IPS-20b (cell line): ENCODE results near the gene RNF144A.

ENCODE experiments used
- H3K27ac ChIP-seq: one replicate; pipeline ENCODE4 v1.5.1; 2013; ENCODE audit warnings: low read length
- H3K27me3 ChIP-seq: 2 replicates; pipeline ENCODE4 v1.6.1; 2013; ENCODE audit warnings: mild to moderate bottlenecking, low read length, inconsistent platforms; ENCODE audit not compliant: insufficient read depth
- H3K36me3 ChIP-seq: 2 replicates; pipeline ENCODE4 v1.6.1; 2013; ENCODE audit warnings: low read depth, mild to moderate bottlenecking, inconsistent platforms, low read length, moderate library complexity; ENCODE audit not compliant: insufficient read depth
- H3K4me1 ChIP-seq: 2 replicates; pipeline ENCODE4 v1.6.1; 2013; ENCODE audit warnings: mild to moderate bottlenecking, control low read depth, inconsistent platforms, low read length, moderate library complexity; ENCODE audit not compliant: insufficient read depth
- H3K4me3 ChIP-seq: 2 replicates; pipeline ENCODE4 v1.5.1; 2013; ENCODE audit warnings: mild to moderate bottlenecking, low read length, inconsistent platforms
- H3K9ac ChIP-seq: 2 replicates; pipeline ENCODE4 v1.6.1; 2013; ENCODE audit warnings: low read depth, mild to moderate bottlenecking, inconsistent platforms, low read length, moderate library complexity
- H3K9me3 ChIP-seq: 2 replicates; pipeline ENCODE4 v1.6.1; 2013; ENCODE audit warnings: mild to moderate bottlenecking, low read depth, low read length, inconsistent platforms; ENCODE audit not compliant: insufficient read depth

The RNF144A gene

GRCh38 chr2:7022492-7023385, 105.5 kb downstream of the RNF144A start:
- Histone ChIP-seq H3K27ac (no peak overlapping the region), H3K36me3 (peaks cover 35% of the 10 kb centered on the region), H3K9me3 (no peaks in the 10 kb centered on the region), H3K4me3 (no peak overlapping the region), H3K9ac (no peak overlapping the region), H3K27me3 (no peaks in the 10 kb centered on the region), H3K4me1 (peaks cover 4% of the 10 kb centered on the region; the same call in 1 of the 2 replicates)

- H3K9me3 ChIP-seq = no peaks in the 10 kb centered on the region
- no peak overlapping the region for H3K4me3 ChIP-seq
- H3K4me1 ChIP-seq = no peaks in the 10 kb centered on the region
- H3K27me3 ChIP-seq = no peaks in the 10 kb centered on the region
- H3K27ac ChIP-seq = no peak overlapping the region
- H3K9ac ChIP-seq = no peak overlapping the region
- peaks cover 35% of the 10 kb centered on the region for H3K36me3 ChIP-seq
Measured at GRCh38 chr2:7023542-7023941, 106.3 kb downstream of the RNF144A start.

GRCh38 chr2:7024261-7024660, 107.0 kb downstream of the RNF144A start:
- H3K36me3 ChIP-seq = peaks cover 35% of the 10 kb centered on the region
- no peaks in the 10 kb centered on the region for H3K27me3 ChIP-seq
- no peak overlapping the region for H3K9ac ChIP-seq
- H3K4me3 ChIP-seq = no peak overlapping the region
- H3K27ac ChIP-seq = no peak overlapping the region
- no peaks in the 10 kb centered on the region for H3K4me1 ChIP-seq
- no peaks in the 10 kb centered on the region for H3K9me3 ChIP-seq

GRCh38 chr2:7025082-7025481, 107.9 kb downstream of the RNF144A start:
- Histone ChIP-seq H3K4me3 (no peak overlapping the region), H3K27ac (no peak overlapping the region), H3K4me1 (no peaks in the 10 kb centered on the region), H3K9me3 (no peaks in the 10 kb centered on the region), H3K27me3 (no peaks in the 10 kb centered on the region), H3K36me3 (peaks cover 35% of the 10 kb centered on the region), H3K9ac (no peak overlapping the region)

GRCh38 chr2:7026742-7027141, 109.5 kb downstream of the RNF144A start:
- no peak overlapping the region for H3K4me3 ChIP-seq
- no peak overlapping the region for H3K9ac ChIP-seq
- H3K27me3 ChIP-seq = no peaks in the 10 kb centered on the region
- H3K36me3 ChIP-seq = peaks cover 32% of the 10 kb centered on the region
- no peaks in the 10 kb centered on the region for H3K4me1 ChIP-seq
- H3K9me3 ChIP-seq = no peaks in the 10 kb centered on the region
- H3K27ac ChIP-seq = no peak overlapping the region

GRCh38 chr2:7027411-7027810, 110.2 kb downstream of the RNF144A start:
- Histone ChIP-seq H3K9ac (no peak overlapping the region), H3K27ac (no peak overlapping the region), H3K9me3 (no peaks in the 10 kb centered on the region), H3K4me3 (no peak overlapping the region), H3K36me3 (peaks cover 33% of the 10 kb centered on the region), H3K27me3 (no peaks in the 10 kb centered on the region), H3K4me1 (no peaks in the 10 kb centered on the region)

- no peaks in the 10 kb centered on the region for H3K4me1 ChIP-seq
- H3K36me3 ChIP-seq = peaks cover 40% of the 10 kb centered on the region
- H3K27me3 ChIP-seq = no peaks in the 10 kb centered on the region
- H3K9ac ChIP-seq = no peak overlapping the region
- no peak overlapping the region for H3K4me3 ChIP-seq
- H3K9me3 ChIP-seq = no peaks in the 10 kb centered on the region
- no peak overlapping the region for H3K27ac ChIP-seq
Measured at GRCh38 chr2:7027956-7028655, 110.9 kb downstream of the RNF144A start.

GRCh38 chr2:7028846-7029245, 111.6 kb downstream of the RNF144A start:
- Histone ChIP-seq H3K9ac (no peak overlapping the region), H3K27me3 (no peaks in the 10 kb centered on the region), H3K36me3 (peaks cover 41% of the 10 kb centered on the region), H3K4me3 (no peak overlapping the region), H3K9me3 (no peaks in the 10 kb centered on the region), H3K4me1 (no peaks in the 10 kb centered on the region), H3K27ac (no peak overlapping the region)

GRCh38 chr2:7029291-7030059, 112.3 kb downstream of the RNF144A start:
- peaks cover 37% of the 10 kb centered on the region for H3K36me3 ChIP-seq
- no peak overlapping the region for H3K27ac ChIP-seq

GRCh38 chr2:7030810-7031209, 113.6 kb downstream of the RNF144A start:
- H3K4me1 ChIP-seq = no peaks in the 10 kb centered on the region

More at GRCh38 chr2:7029291-7030059, 112.3 kb downstream of the RNF144A start:
- Histone ChIP-seq H3K27me3 (no peaks in the 10 kb centered on the region), H3K9me3 (no peaks in the 10 kb centered on the region), H3K4me1 (no peaks in the 10 kb centered on the region), H3K9ac (no peak overlapping the region), H3K4me3 (no peak overlapping the region)

GRCh38 chr2:7031547-7032245, 114.5 kb downstream of the RNF144A start:
- H3K27ac ChIP-seq = no peak overlapping the region
- no peaks in the 10 kb centered on the region for H3K4me1 ChIP-seq
- no peaks in the 10 kb centered on the region for H3K9me3 ChIP-seq
- H3K4me3 ChIP-seq = no peak overlapping the region
- H3K27me3 ChIP-seq = no peaks in the 10 kb centered on the region
- H3K36me3 ChIP-seq = peaks cover 23% of the 10 kb centered on the region; the same call in 1 of the 2 replicates
- no peak overlapping the region for H3K9ac ChIP-seq

More at GRCh38 chr2:7030810-7031209, 113.6 kb downstream of the RNF144A start:
- Histone ChIP-seq H3K9ac (no peak overlapping the region), H3K9me3 (no peaks in the 10 kb centered on the region), H3K4me3 (no peak overlapping the region), H3K27me3 (no peaks in the 10 kb centered on the region), H3K27ac (no peak overlapping the region), H3K36me3 (peaks cover 30% of the 10 kb centered on the region; the same call in 1 of the 2 replicates)
